Occipital lobe (tissue), 2 donors: ENCODE results near the gene SPPL3. TPM values are rescaled to one million over a fixed set of nuclear protein-coding genes. Genes with fewer than 3 reads are reported as not detected.
"Not testable (repeated sequence)": the region's sequence is repeated elsewhere in the genome, so short reads cannot be mapped to it uniquely, and the experiment has no call there.

Experiments used
- DNase-seq: peaks from one replicate; lab custom pipeline; 2025; lab: John Stamatoyannopoulos, UW
- total RNA-seq: library from RNA; depleted of rRNA; stranded (reverse); fragments of >200 nt; gene quantifications from one replicate; pipeline ENCODE4 v1.2.3, GENCODE V29; 2014

Gene SPPL3
- total RNA-seq, 1 donor from 2014 or later = 64.7 TPM

GRCh38 chr12:120844768-120845449 is 59.2 kb downstream of the SPPL3 start:
- no peak for DNase-seq

DNA sequence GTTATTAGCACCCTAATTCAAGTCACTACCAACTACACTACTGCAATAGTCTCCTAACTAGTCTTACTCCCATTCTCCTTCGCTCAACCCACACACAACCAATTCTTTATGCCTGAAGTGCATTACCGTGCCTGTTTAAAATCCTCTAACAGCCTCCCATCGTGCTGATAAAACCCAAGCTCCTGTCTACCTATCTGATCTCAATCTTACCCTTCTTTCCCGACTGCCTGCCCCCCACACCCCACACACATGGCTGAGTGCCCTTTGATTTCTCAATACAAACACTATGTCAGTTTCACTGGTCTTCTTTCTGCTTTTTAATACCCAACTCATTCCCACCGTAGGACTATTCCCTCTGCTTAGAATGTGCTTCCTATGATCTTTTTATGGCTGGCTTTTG is 59.9 kb downstream of the SPPL3 start:
- DNase-seq = no peak

GRCh38 chr12:120843472-120843871 is 60.7 kb downstream of the SPPL3 start:
- DNase-seq = no peak

- DNase-seq = no peak
These were observed 61.6 kb downstream of the SPPL3 start for GRCh38 chr12:120842595-120842994.

DNA sequence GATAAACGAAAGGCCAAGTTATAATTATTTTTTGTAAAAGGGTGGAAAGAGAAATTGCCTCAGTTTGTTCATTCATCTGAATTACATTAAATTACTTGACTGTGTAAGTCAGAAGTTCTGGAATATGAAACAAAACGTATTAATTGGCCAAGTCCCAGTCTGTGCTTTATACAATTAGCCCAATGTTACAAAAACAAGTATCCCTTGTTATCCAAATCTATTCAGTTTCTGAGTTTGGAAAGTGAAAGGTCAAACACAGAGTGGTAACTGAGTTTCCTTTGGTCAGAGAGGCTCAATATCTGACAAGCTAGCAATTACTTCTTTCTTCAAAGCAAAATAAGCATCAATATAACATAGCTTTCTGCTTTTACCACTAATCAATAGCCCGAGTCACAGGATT is 62.6 kb downstream of the SPPL3 start:
- no peak for DNase-seq

GRCh38 chr12:120839503-120839902 is 64.7 kb downstream of the SPPL3 start:
- no peak for DNase-seq

DNA sequence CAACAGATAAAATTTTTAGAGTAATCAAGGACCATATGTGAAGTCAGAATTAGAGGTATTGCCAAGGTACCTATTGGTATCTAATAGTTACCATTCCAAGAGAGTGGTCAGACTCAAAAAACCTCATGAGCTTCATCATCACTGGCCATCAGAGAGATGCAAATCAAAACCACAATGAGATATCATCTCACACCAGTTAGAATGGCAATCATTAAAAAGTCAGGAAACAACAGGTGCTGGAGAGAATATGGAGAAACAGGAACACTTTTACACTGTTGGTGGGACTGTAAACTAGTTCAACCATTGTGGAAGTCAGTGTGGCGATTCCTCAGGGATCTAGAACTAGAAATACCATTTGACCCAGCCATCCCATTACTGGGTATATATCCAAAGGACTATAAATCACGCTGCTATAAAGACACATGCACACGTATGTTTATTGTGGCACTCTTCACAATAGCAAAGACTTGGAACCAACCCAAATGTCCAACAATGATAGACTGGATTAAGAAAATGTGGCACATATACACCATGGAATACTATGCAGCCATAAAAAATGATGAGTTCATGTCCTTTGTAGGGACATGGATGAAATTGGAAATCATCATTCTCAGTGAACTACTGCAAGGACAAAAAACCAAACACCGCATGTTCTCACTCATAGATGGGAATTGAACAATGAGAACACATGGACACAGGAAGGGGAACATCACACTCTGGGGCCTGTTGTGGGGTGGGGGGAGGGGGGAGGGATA is 65.4 kb downstream of the SPPL3 start:
- DNase-seq = not testable (repeated sequence)

DNA sequence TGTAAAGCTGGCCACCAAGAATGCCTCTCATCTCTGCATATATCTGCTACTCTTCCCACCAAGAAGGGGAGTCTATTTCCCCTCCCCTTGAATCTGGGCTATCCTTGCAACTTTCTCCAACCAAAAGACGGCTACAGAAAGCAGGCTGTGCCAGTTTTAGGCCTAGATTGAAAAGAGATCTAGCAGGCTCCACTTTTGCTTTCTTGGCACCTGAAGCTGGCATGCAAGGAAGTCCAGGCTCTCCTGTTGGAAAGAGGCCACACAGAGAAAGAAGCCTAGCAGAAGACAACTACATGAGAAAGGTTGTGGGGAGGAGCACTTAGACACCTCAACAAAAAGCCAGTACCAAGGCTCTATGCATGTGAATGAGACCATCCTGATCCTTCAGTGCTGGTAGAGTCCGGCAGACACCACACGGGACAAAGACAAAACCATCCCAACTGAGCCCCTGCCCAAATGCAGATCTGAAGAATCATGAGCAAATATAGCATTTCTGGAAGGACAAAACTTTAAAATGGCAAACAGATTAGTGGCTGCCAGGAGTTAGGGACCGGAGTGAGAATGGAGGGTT is 68.0 kb downstream of the SPPL3 start:
- no peak for DNase-seq

- no peak for DNase-seq
These were observed 68.5 kb downstream of the SPPL3 start for GRCh38 chr12:120835657-120836056.

DNA sequence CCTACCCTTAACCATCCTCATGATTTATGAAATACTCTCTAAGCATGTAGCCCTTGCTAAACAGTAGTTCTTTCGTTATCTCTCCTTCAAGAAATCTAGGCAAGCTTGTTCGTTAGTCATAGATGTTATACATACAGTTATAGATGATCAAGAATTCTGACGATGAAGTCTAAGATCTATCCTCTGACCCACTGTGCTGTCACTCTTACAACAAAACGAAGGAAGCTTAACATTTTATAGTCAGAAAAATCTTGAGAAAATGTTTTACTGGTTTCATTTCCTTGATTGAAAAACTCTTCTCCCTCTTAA is 68.9 kb downstream of the SPPL3 start:
- DNase-seq = no peak

DNA sequence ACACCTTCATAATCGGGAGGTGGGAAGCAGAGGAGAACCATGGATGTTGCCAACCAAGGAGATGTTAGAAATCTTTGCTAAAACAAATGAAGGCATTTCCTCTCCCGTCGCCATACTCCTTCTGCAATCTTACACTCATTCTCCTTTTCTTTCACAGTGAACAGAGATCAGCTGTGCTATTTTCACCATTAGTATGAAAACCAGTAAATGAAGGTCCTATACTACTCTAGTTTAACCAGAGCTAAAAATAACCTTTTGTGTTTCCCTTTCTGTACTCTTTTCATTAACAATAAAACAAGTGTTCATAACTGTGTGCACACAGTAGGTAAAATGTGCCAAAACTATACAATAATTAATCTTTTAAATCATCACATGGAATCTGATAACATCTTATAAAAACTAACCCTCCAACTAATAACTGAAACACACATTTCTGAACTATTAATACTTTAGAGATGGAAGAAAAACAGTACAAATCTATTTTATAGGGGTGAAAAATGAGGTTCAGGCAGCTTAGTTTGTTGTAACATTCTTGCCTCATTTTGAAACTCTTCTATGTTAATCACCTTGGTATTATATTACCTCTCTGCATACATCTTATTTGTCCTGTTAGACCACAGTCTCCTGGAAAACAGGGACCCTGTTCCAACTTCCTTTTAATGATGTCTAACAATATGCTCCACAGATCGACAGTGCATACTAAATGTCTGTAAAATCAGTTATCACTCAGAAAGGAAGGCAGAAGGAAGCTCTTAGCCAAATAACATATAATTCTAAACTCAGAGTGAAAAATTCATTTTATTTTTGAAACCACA is 69.5 kb downstream of the SPPL3 start:
- no peak for DNase-seq

- no peak for DNase-seq
These were observed 70.3 kb downstream of the SPPL3 start for GRCh38 chr12:120833849-120834248.

DNA sequence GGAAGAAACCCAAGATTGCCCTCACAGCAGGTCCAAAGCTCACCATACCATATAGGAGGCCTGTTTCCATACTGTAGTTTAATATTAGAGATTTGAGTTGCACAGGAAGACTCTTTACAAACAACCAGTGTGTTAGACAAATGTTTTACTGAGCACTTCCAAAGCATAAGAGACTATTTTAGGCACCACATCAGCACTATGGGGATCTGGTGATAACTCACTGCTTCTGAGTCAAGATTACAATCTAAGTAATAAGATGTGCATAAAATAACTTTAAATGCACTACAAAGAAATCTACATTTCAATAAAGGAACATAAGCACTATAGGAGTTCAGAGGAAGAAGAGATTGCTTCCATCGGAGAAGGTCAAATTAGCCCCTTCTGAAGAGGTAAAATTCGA is 71.4 kb downstream of the SPPL3 start:
- DNase-seq = no peak

DNA sequence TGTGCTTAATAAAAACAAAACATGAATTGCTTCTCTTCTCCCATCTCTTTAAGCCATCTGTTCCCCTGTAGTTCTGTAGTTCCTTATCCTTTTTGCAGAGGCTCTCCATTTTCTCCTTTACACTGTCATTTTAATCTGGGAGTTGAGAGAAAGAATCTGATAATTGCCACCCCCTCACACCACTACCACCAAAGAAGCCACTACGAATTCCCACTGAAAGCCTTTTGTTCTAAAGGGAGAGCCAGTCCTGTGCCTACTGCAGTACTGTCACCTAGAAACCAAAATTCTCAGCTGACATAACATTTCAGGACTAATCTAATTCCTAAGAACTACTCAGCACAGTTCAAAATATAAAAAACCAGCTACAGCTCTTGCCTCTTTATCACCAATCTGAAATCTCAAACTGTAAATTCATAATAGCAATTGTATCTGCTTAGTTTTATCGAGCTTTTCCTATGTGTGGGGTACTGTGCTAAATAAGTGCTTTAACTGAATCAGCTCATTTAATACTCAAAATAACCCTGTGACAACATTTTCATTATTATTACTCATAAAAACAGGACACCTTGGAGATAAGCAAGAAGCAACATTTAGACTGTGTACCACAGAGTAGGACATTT is 72.4 kb downstream of the SPPL3 start:
- no peak for DNase-seq

- no peak for DNase-seq
These were observed 73.2 kb downstream of the SPPL3 start for GRCh38 chr12:120830966-120831365.

DNA sequence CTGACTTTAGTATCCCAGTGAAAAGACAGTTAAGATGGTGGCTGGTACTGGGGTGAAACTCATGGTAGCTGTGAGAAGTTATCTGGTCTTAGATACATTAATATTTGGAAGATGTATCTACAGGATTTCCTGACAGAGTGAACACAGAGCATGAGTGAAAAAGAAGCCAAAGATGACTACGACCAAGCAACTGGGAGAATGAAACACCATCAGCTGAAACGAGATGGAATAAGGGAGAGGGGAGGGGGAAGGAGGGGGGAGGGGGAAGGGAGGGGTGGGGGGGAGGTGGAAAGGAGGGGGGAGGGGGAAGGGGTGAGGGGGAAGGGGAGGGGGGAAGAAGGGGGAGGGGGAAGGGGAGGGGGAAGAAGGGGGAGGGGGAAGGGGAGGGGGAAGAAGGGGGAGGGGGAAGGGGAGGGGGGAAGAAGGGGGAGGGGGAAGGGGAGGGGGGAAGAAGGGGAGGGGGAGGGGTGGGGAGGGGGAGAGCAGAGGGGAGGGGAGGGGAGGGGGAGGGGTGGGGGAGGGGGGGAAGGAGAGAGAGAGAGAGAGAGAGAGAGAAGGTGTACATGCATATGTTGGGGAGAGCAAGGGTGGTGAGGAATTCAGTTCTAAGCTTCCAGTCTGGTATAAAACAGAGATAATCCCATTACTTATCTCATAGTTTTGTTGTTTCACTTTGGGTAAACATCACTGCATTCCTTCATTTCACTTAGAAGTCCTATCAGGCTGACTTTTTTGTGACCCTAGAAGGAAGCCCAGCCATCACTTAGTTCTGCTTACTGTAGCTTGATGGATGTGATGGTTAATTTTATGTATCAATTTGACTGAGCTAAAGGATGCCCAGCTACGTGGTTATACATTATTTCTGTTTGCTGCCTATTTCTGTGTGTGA is 73.9 kb downstream of the SPPL3 start:
- no peak for DNase-seq

DNA sequence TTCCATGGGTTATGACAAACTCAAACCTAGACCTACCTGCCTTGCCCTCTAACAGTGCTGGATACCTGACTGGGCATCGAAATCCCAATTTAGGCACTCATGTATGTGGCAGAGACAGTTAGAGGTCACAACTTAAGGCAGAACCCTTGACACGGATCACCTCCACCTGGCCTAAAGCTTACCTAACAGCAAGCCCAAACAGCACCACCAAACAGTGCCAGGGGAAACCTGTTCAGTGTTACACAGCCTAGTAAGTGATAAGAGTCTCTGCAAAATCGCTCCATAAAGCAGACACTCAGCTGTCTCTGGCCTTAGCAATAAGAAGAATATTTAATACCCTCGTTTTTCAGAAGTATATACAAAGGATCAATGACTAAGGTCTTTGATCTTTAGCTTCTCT is 77.8 kb downstream of the SPPL3 start:
- DNase-seq = no peak

- DNase-seq = no peak
These were observed 78.8 kb downstream of the SPPL3 start for GRCh38 chr12:120825337-120825736.

DNA sequence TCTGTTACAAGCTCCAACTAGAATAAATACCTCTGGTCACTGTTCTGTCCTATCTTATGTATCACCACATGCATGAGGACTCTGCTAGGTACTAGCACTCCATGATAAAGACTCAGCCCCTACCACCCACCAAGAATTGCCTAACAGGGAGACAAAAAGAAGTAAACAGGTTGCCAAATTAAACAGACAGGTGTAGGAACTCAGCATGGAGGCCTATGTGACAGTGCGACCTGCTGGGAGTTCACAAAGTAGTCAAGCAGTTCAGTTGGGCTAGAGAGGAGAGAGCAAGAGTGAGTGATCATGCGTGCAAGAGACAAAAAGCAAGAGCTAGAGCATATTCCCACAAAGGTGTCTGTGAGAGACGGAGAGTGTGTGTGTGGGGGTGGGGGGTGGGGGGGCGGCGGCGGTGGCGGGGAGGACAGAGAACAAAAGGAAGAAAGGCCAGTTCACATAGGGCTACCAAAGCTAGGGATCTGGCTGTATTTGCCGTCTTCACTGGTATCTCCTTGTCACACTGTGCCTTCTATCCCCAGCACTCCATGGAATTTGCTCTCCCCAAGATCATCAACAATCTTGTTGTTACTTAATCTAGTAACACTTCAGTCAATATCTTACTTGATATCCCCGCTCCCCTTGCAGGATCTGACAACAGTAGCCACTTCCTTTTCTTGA is 81.2 kb downstream of the SPPL3 start:
- no peak for DNase-seq

- no peak for DNase-seq
These were observed 82.3 kb downstream of the SPPL3 start for GRCh38 chr12:120821878-120822277.
